HepG2 (cell line): ENCODE measurements around the gene CLDN7. TPM values are rescaled to one million over a fixed set of nuclear protein-coding genes. Genes with fewer than 3 reads are reported as not detected.

Experiments
- AKAP8 ChIP-seq: sonication (generic); formaldehyde crosslinking; IDR thresholded peaks from 2 replicates; pipeline ENCODE4 v1.5.1; 2020; ENCODE audit warnings: mild to moderate bottlenecking, missing genetic modification reagents
- ATF7-NPFF ChIP-seq: sonication (generic); formaldehyde crosslinking; IDR thresholded peaks from 2 replicates; pipeline ENCODE4 v1.8.1; 2023; ENCODE audit warnings: mild to moderate bottlenecking, low read depth, missing genetic modification reagents, moderate library complexity
- GFI1 ChIP-seq: sonication (generic); formaldehyde crosslinking; IDR thresholded peaks from 2 replicates; pipeline ENCODE4 v1.5.0; 2020; ENCODE audit warnings: missing genetic modification reagents, mild to moderate bottlenecking, borderline replicate concordance
- HOXA3 ChIP-seq: sonication (generic); formaldehyde crosslinking; IDR thresholded peaks from 2 replicates; pipeline ENCODE4 v1.5.0; 2020; ENCODE audit warnings: missing genetic modification reagents
- LCORL ChIP-seq, 2 experiments: fragments of 450-650 bp in 1 of 2; sonication (generic) in 1 of 2; formaldehyde crosslinking in 1 of 2; IDR thresholded peaks; 2 replicates each; pipeline versions ENCODE4 v1.5.0 to v1.6.1; 2017 to 2020; ENCODE audit warnings: antibody characterized with exemption in 1 of 2, missing genetic modification reagents in 1 of 2
- MAZ ChIP-seq, 2 experiments: sonication (generic) in 1 of 2; formaldehyde crosslinking in 1 of 2; IDR thresholded peaks; 2 replicates each; pipeline versions ENCODE4 v1.5.0 to v1.6.1; 2012 to 2020; ENCODE audit warnings: low read depth in 2 of 2, mild to moderate bottlenecking in 2 of 2, borderline replicate concordance in 1 of 2, improper control_type of control experiment in 1 of 2, low read length in 1 of 2, missing genetic modification reagents in 1 of 2, moderate library complexity in 1 of 2
- MYC ChIP-seq: sonication (generic); formaldehyde crosslinking; IDR thresholded peaks from 2 replicates; pipeline ENCODE4 v1.9.0; 2021; ENCODE audit warnings: missing genetic modification reagents, borderline replicate concordance
- NAIF1 ChIP-seq: sonication (generic); formaldehyde crosslinking; IDR thresholded peaks from 2 replicates; pipeline ENCODE4 v1.5.0; 2020; ENCODE audit warnings: mild to moderate bottlenecking, missing genetic modification reagents, borderline replicate concordance
- NR2C2 ChIP-seq: sonication (generic); formaldehyde crosslinking; IDR thresholded peaks from 2 replicates; pipeline ENCODE4 v1.4.0; 2020; ENCODE audit warnings: missing genetic modification reagents, mild to moderate bottlenecking, moderate library complexity, borderline replicate concordance
- PHF20 ChIP-seq: sonication (generic); formaldehyde crosslinking; IDR thresholded peaks from 2 replicates; pipeline ENCODE4 v1.5.0; 2020; ENCODE audit warnings: mild to moderate bottlenecking, missing genetic modification reagents
- PHF8 ChIP-seq: sonication (generic); formaldehyde crosslinking; IDR thresholded peaks from 2 replicates; pipeline ENCODE4 v1.5.0; 2020; ENCODE audit warnings: missing genetic modification reagents
- RAD51 ChIP-seq: fragments of 450-650 bp; IDR thresholded peaks from 2 replicates; pipeline ENCODE4 v1.6.1; 2016; ENCODE audit warnings: borderline replicate concordance
- SMAD1 ChIP-seq: sonication (generic); formaldehyde crosslinking; IDR thresholded peaks from 2 replicates; pipeline ENCODE4 v1.4.0; 2020; ENCODE audit warnings: missing genetic modification reagents, low read depth, mild to moderate bottlenecking, borderline replicate concordance
- SUZ12 ChIP-seq: fragments of 150-350 bp; IDR thresholded peaks from 2 replicates; pipeline ENCODE4 v1.6.1; 2014; ENCODE audit warnings: low read depth, low read length
- ZNF136 ChIP-seq: sonication (generic); formaldehyde crosslinking; IDR thresholded peaks from 2 replicates; pipeline ENCODE4 v1.8.1; 2022; ENCODE audit warnings: low read depth, mild to moderate bottlenecking, moderate library complexity, missing genetic modification reagents
- ZNF253 ChIP-seq: sonication (generic); formaldehyde crosslinking; IDR thresholded peaks from 2 replicates; pipeline ENCODE4 v1.8.0; 2022; ENCODE audit warnings: mild to moderate bottlenecking, missing genetic modification reagents, borderline replicate concordance
- ZNF563 ChIP-seq: sonication (generic); formaldehyde crosslinking; IDR thresholded peaks from 2 replicates; pipeline ENCODE4 v1.8.0; 2022; ENCODE audit warnings: mild to moderate bottlenecking, moderate library complexity, missing genetic modification reagents
- ZNF761 ChIP-seq: sonication (generic); formaldehyde crosslinking; conservative IDR thresholded peaks from 2 replicates; pipeline ENCODE4 v1.4.0; 2020; ENCODE audit warnings: mild to moderate bottlenecking, missing genetic modification reagents
- ZNF776 ChIP-seq: sonication (generic); formaldehyde crosslinking; IDR thresholded peaks from 2 replicates; pipeline ENCODE4 v1.4.0; 2020; ENCODE audit warnings: mild to moderate bottlenecking, missing genetic modification reagents
- ZSCAN21 ChIP-seq: sonication (generic); formaldehyde crosslinking; IDR thresholded peaks from 2 replicates; pipeline ENCODE4 v1.8.0; 2022; ENCODE audit warnings: mild to moderate bottlenecking, missing genetic modification reagents, moderate library complexity, borderline replicate concordance
- polyA plus RNA-seq, 8 experiments: library from polyadenylated mRNA; depleted of rRNA in 3 of 8; stranded (reverse) in 7 of 8; unstranded in 1 of 8; fragments of >200 nt; fragmentation: Illumina TruSeq in 4 of 8; extraction: Trizol in 4 of 8; gene quantifications; 2 replicates each; pipeline versions ENCODE4 v1.2.1 to v1.2.3, GENCODE V29; 2011 to 2016; ENCODE audit warnings: low read depth in 4 of 8, missing spikeins in 1 of 8, mixed read lengths in 1 of 8; ENCODE audit not compliant: insufficient read depth in 1 of 8
- total RNA-seq, 5 experiments: library from RNA; depleted of rRNA; stranded (reverse); fragments of >200 nt; fragmentation: Illumina TruSeq; extraction: Trizol; gene quantifications; 2 replicates each; pipeline ENCODE4 v1.2.3, GENCODE V29; 2016; ENCODE audit warnings: low read depth in 1 of 5
- TF ChIP-seq, protein P1 (sequence below): sonication (generic); formaldehyde crosslinking; IDR thresholded peaks from 2 replicates; pipeline ENCODE4 v1.5.1; 2020; ENCODE audit warnings: mild to moderate bottlenecking, missing genetic modification reagents, moderate library complexity
- TF ChIP-seq, protein P2 (sequence below): IDR thresholded peaks from 2 replicates; pipeline ENCODE4 v1.6.1; 2012; ENCODE audit warnings: inconsistent platforms
- TF ChIP-seq, protein P3 (sequence below): conservative IDR thresholded peaks from 2 replicates; pipeline ENCODE4 v1.6.1; 2018; ENCODE audit warnings: missing genetic modification reagents

CLDN7 gene
- total and polyA plus RNA-seq, 2 of the 13 experiments (the other 11 are each of a cell fraction or from before 2014, with no cell fraction given), result not detected

DNA sequence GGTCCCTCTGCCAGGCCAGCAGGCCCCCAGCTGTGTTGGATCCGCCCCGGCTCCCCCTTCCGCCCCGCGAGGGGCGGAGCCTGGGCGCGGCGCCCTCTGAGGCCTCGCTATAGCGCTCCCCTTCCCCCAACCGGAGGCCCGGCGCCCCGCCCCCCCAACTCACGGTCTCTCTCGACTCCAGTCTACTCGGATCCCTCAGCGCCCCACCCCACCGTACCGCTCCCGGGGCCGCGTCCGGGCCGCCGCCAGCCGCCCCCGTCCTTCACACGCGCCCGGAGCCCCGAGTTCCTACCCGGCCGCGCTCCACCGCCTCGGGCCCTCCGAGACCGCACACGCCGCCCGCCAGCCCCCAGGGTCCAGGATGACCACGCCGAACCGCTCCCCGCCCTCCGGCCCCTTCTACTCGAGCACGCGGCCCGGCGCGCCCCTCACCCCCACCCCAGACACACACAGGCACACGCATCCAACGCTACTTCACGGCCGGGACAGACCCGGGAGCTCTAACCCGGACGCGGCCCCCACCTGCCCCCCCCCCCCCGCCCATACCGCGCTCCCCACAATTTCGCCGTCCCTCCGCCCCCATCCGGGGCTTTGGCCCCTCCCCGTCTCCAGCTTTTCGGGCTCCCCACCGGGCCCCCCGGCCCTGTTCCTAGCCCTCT lies 24.4 kb downstream of the CLDN7 start (continued):
- TF ChIP-seq, protein P1, sequence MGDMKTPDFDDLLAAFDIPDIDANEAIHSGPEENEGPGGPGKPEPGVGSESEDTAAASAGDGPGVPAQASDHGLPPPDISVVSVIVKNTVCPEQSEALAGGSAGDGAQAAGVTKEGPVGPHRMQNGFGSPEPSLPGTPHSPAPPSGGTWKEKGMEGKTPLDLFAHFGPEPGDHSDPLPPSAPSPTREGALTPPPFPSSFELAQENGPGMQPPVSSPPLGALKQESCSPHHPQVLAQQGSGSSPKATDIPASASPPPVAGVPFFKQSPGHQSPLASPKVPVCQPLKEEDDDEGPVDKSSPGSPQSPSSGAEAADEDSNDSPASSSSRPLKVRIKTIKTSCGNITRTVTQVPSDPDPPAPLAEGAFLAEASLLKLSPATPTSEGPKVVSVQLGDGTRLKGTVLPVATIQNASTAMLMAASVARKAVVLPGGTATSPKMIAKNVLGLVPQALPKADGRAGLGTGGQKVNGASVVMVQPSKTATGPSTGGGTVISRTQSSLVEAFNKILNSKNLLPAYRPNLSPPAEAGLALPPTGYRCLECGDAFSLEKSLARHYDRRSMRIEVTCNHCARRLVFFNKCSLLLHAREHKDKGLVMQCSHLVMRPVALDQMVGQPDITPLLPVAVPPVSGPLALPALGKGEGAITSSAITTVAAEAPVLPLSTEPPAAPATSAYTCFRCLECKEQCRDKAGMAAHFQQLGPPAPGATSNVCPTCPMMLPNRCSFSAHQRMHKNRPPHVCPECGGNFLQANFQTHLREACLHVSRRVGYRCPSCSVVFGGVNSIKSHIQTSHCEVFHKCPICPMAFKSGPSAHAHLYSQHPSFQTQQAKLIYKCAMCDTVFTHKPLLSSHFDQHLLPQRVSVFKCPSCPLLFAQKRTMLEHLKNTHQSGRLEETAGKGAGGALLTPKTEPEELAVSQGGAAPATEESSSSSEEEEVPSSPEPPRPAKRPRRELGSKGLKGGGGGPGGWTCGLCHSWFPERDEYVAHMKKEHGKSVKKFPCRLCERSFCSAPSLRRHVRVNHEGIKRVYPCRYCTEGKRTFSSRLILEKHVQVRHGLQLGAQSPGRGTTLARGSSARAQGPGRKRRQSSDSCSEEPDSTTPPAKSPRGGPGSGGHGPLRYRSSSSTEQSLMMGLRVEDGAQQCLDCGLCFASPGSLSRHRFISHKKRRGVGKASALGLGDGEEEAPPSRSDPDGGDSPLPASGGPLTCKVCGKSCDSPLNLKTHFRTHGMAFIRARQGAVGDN (CRISPR knock-in tag), result peak; percentile 59
- TF ChIP-seq ZNF563 (CRISPR knock-in tag) (0 out of 2 replicates have a peak, but pooled peaks have one; percentile 47), ATF7-NPFF (CRISPR knock-in tag) (0 out of 2 replicates have a peak, but pooled peaks have one; percentile 31), AKAP8 (peak; percentile 80; the same call in 1 of the 2 replicates), NR2C2 (CRISPR knock-in tag) (peak; percentile 27; the same call in 1 of the 2 replicates), ZNF776 (CRISPR knock-in tag) (0 out of 2 replicates have a peak, but pooled peaks have one; percentile 40), ZSCAN21 (CRISPR knock-in tag) (0 out of 2 replicates have a peak, but pooled peaks have one; percentile 43), HOXA3 (CRISPR knock-in tag) (peak; percentile 54), LCORL (IDR thresholded peaks at IDR 0.05) (no peak), LCORL (CRISPR knock-in tag; IDR thresholded peaks at IDR 0.05) (0 out of 2 replicates have a peak, but pooled peaks have one; percentile 29), SUZ12 (no peak), ZNF136 (CRISPR knock-in tag) (no peak), ZNF761 (0 out of 2 replicates have a peak, but pooled peaks have one; percentile 32), ZNF253 (CRISPR knock-in tag) (0 out of 2 replicates have a peak, but pooled peaks have one; percentile 45), MAZ (IDR thresholded peaks at IDR 0.05; ENCODE audit: borderline replicate concordance, low read depth, low read length) (0 out of 2 replicates have a peak, but pooled peaks have one; percentile 57), MAZ (CRISPR knock-in tag; IDR thresholded peaks at IDR 0.05; ENCODE audit: low read depth) (peak; percentile 17; the same call in 1 of the 2 replicates), RAD51 (no peak), SMAD1 (CRISPR knock-in tag) (no peak), NAIF1 (CRISPR knock-in tag) (peak; percentile 68; the same call in 1 of the 2 replicates), MYC (CRISPR knock-in tag) (peak; percentile 69; the same call in 1 of the 2 replicates), GFI1 (peak; percentile 47; the same call in 1 of the 2 replicates), PHF20 (no peak; the same call in 1 of the 2 replicates), PHF8 (peak; percentile 57)
- TF ChIP-seq, protein P2, sequence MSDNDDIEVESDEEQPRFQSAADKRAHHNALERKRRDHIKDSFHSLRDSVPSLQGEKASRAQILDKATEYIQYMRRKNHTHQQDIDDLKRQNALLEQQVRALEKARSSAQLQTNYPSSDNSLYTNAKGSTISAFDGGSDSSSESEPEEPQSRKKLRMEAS, result peak; percentile 78
- TF ChIP-seq, protein P3, sequence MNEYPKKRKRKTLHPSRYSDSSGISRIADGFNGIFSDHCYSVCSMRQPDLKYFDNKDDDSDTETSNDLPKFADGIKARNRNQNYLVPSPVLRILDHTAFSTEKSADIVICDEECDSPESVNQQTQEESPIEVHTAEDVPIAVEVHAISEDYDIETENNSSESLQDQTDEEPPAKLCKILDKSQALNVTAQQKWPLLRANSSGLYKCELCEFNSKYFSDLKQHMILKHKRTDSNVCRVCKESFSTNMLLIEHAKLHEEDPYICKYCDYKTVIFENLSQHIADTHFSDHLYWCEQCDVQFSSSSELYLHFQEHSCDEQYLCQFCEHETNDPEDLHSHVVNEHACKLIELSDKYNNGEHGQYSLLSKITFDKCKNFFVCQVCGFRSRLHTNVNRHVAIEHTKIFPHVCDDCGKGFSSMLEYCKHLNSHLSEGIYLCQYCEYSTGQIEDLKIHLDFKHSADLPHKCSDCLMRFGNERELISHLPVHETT (CRISPR knock-in tag), result peak; percentile 79
